Measurements from ENCODE around the gene MYOM3. TPM values are rescaled to one million over a fixed set of nuclear protein-coding genes. Genes with fewer than 3 reads are reported as not detected.

The MYOM3 gene
- total and polyA plus RNA-seq, 2 of the 13 experiments (the other 11 are each of a cell fraction or from before 2014, with no cell fraction given): 5.8 to 15.3 TPM

GRCh38 chr1:24111996-24112779, at the start of gene MYOM3 (continued):
- no peak for TF ChIP-seq ZXDC (CRISPR knock-in tag; IDR thresholded peaks at IDR 0.05)
- no peak for TF ChIP-seq NFYB (CRISPR knock-in tag; IDR thresholded peaks at IDR 0.05)
- TF ChIP-seq DBP (CRISPR knock-in tag; IDR thresholded peaks at IDR 0.05; ENCODE audit: not compliant biosample characterization): no peak
- TF ChIP-seq EZH2 (conservative IDR thresholded peaks at IDR 0.05; ENCODE audit: low read depth, low read length): no peak
- no peak for TF ChIP-seq SNAI1 (CRISPR knock-in tag; IDR thresholded peaks at IDR 0.05; ENCODE audit: borderline replicate concordance)
- TF ChIP-seq FOXP1 (IDR thresholded peaks at IDR 0.05): no peak
- no peak for TF ChIP-seq FOXP1 (CRISPR knock-in tag; IDR thresholded peaks at IDR 0.05)
- no peak for TF ChIP-seq ZNF546 (CRISPR knock-in tag; conservative IDR thresholded peaks at IDR 0.05)
- TF ChIP-seq ZGPAT (CRISPR knock-in tag; IDR thresholded peaks at IDR 0.05): no peak
- no peak for TF ChIP-seq STAT6 (CRISPR knock-in tag; IDR thresholded peaks at IDR 0.05; ENCODE audit: borderline replicate concordance)
- no peak for TF ChIP-seq NAIF1 (CRISPR knock-in tag; IDR thresholded peaks at IDR 0.05; ENCODE audit: borderline replicate concordance)
- TF ChIP-seq ZFYVE20 (CRISPR knock-in tag; IDR thresholded peaks at IDR 0.05; ENCODE audit: borderline replicate concordance, low read depth): no peak
- TF ChIP-seq HOXA9 (CRISPR knock-in tag; IDR thresholded peaks at IDR 0.05; ENCODE audit: borderline replicate concordance): no peak
- peak; percentile 40; the same call in 1 of the 2 replicates for TF ChIP-seq ZNF331 (CRISPR knock-in tag; IDR thresholded peaks at IDR 0.05)
- no peak for TF ChIP-seq ZNF644 (CRISPR knock-in tag; IDR thresholded peaks at IDR 0.05; ENCODE audit: low read depth)
- TF ChIP-seq NFE2L2 (IDR thresholded peaks at IDR 0.05; ENCODE audit: low read length): no peak
- no peak for TF ChIP-seq ZNF512 (CRISPR knock-in tag; IDR thresholded peaks at IDR 0.05)
- no peak for TF ChIP-seq POLR2A (IDR thresholded peaks at IDR 0.05; ENCODE audit: insufficient read depth in 1 of 2, low read depth in 2 of 2, low read length in 2 of 2)
- TF ChIP-seq MAF1 (CRISPR knock-in tag; IDR thresholded peaks at IDR 0.05; ENCODE audit: borderline replicate concordance): no peak
- no peak for TF ChIP-seq ZBTB7A (CRISPR knock-in tag; IDR thresholded peaks at IDR 0.05)
- no peak for TF ChIP-seq HES4 (CRISPR knock-in tag; IDR thresholded peaks at IDR 0.05; ENCODE audit: borderline replicate concordance)
- TF ChIP-seq ISL2 (CRISPR knock-in tag; IDR thresholded peaks at IDR 0.05): no peak

All from HepG2 (cell line).